ENCODE results near the gene JRKL. TPM values are rescaled to one million over a fixed set of nuclear protein-coding genes. Genes with fewer than 3 reads are reported as not detected.

JRKL gene
- total RNA-seq, 1 experiment from 2014 or later, result 6.7 TPM

- TF ChIP-seq POLR2AphosphoS5 (IDR thresholded peaks at IDR 0.05; ENCODE audit: low read depth, low read length), result no peak
- TF ChIP-seq POLR2A (IDR thresholded peaks at IDR 0.05; ENCODE audit: borderline replicate concordance, extremely low read depth, insufficient read depth, insufficient read length), result no peak
- no peak for TF ChIP-seq SRF (IDR thresholded peaks at IDR 0.05; ENCODE audit: low read depth)
- no peak for TF ChIP-seq EGR1 (IDR thresholded peaks at IDR 0.05; ENCODE audit: low read depth)
- TF ChIP-seq ATF3 (IDR thresholded peaks at IDR 0.05), result no peak
- no peak for TF ChIP-seq CEBPB (IDR thresholded peaks at IDR 0.05; ENCODE audit: low read depth)
- TF ChIP-seq SIN3A (IDR thresholded peaks at IDR 0.05; ENCODE audit: low read depth), result no peak
- TF ChIP-seq ZNF274 (IDR thresholded peaks at IDR 0.05; ENCODE audit: low read depth, low read length), result no peak
- TF ChIP-seq MAX (IDR thresholded peaks at IDR 0.05), result no peak
- TF ChIP-seq JUND (IDR thresholded peaks at IDR 0.05), result no peak
- no peak for TF ChIP-seq RAD21 (IDR thresholded peaks at IDR 0.05; ENCODE audit: low read depth)
- TF ChIP-seq ZFX (IDR thresholded peaks at IDR 0.05), result no peak
- no peak for TF ChIP-seq EZH2phosphoT487 (IDR thresholded peaks at IDR 0.05; ENCODE audit: borderline replicate concordance)
- no peak for TF ChIP-seq CBX3 (IDR thresholded peaks at IDR 0.05; ENCODE audit: low read depth)
These were observed 28.0 kb upstream of the JRKL start (continued) for GRCh38 chr11:96361778-96362177.

- ChIA-PET RAD21 (ENCODE audit: low non-redundant PET in 1 of 2, low total read pairs in 2 of 2, uncharacterized antibody in 2 of 2, unreplicated experiment in 2 of 2) (no interaction called here), POLR2A (no interaction called here), CTCF (interaction anchor here (1.5 kb wide), 1 partner anchor 23 kb away, joined by 4 read pairs; the partner anchor contains the start of gene MAML2)
- no TSS peak for BruUV-seq (replicated peaks)
- H3K4me1 ChIP-seq (ENCODE audit: control insufficient read depth in 1 of 2, insufficient read depth in 2 of 2, low read length in 2 of 2), result no peaks in the 10 kb centered on the region
- ATAC-seq, result no peak
- no peak overlapping the region for H3K9ac ChIP-seq (ENCODE audit: low read length)
- H3K4me3 ChIP-seq (replicated peaks in 1 of 2; ENCODE audit: low read depth in 1 of 2, low read length in 2 of 2), result no peak overlapping the region
- no peaks in the 10 kb centered on the region for H3K9me2 ChIP-seq (ENCODE audit: insufficient read depth)
- H4K20me1 ChIP-seq (ENCODE audit: insufficient read depth), result no peaks in the 10 kb centered on the region
- H3K27me3 ChIP-seq (ENCODE audit: insufficient read depth, low read length), result no peaks in the 10 kb centered on the region
- intact Hi-C loops (cut with micrococcal nuclease), result no loop called here
- no peak overlapping the region for H3K4me2 ChIP-seq (ENCODE audit: low read length)
- H3K27ac ChIP-seq (ENCODE audit: low read depth, low read length), result no peak overlapping the region
- H3K9me3 ChIP-seq (ENCODE audit: control insufficient read depth in 1 of 2, insufficient read depth in 1 of 2, low read depth in 1 of 2, low read length in 2 of 2), result no peaks in the 10 kb centered on the region
- H3K79me2 ChIP-seq (ENCODE audit: insufficient read depth, low read length), result no peaks in the 10 kb centered on the region
- no peak for TF ChIP-seq REST (IDR thresholded peaks at IDR 0.05; ENCODE audit: low read depth)
- TF ChIP-seq CBX3 (IDR thresholded peaks at IDR 0.05; ENCODE audit: low read depth), result no peak
- TF ChIP-seq RAD21 (IDR thresholded peaks at IDR 0.05; ENCODE audit: low read depth), result no peak
- no peak for TF ChIP-seq CTCF (IDR thresholded peaks at IDR 0.05 in 2 of 3, conservative IDR thresholded peaks at IDR 0.05 in 1 of 3; ENCODE audit: borderline replicate concordance in 1 of 3, insufficient read depth in 1 of 3, low read depth in 2 of 3, low read length in 2 of 3)
- no peak for TF ChIP-seq SRF (IDR thresholded peaks at IDR 0.05; ENCODE audit: low read depth)
- no peak for TF ChIP-seq JUND (IDR thresholded peaks at IDR 0.05)
- no peak for TF ChIP-seq CEBPB (IDR thresholded peaks at IDR 0.05; ENCODE audit: low read depth)
- TF ChIP-seq POLR2A (IDR thresholded peaks at IDR 0.05; ENCODE audit: borderline replicate concordance, extremely low read depth, insufficient read depth, insufficient read length), result no peak
- TF ChIP-seq SP1 (IDR thresholded peaks at IDR 0.05; ENCODE audit: low read depth), result no peak
- no peak for TF ChIP-seq ZBTB33 (IDR thresholded peaks at IDR 0.05; ENCODE audit: extremely low read depth, insufficient replicate concordance, low read length)
- no peak for TF ChIP-seq FOSL1 (IDR thresholded peaks at IDR 0.05; ENCODE audit: low read depth)
- no peak for DNase-seq (ENCODE audit: low read depth, low spot score)
- H3K36me3 ChIP-seq (ENCODE audit: control insufficient read depth in 1 of 2, insufficient read depth in 2 of 2, low read length in 2 of 2), result peaks cover 0 to 3% of the 10 kb centered on the region in 2 experiments; a peak in 1 of 4 replicates
- no peak overlapping the region for H2AFZ ChIP-seq (ENCODE audit: low read depth, low read length, poor library complexity, severe bottlenecking)
These were observed 24.3 kb upstream of the JRKL start for GRCh38 chr11:96365493-96365892.
